Measurements from ENCODE around the gene RUFY2.
"Not testable (repeated sequence)": the region's sequence is repeated elsewhere in the genome, so short reads cannot be mapped to it uniquely, and the experiment has no call there.

Gene RUFY2

DNA sequence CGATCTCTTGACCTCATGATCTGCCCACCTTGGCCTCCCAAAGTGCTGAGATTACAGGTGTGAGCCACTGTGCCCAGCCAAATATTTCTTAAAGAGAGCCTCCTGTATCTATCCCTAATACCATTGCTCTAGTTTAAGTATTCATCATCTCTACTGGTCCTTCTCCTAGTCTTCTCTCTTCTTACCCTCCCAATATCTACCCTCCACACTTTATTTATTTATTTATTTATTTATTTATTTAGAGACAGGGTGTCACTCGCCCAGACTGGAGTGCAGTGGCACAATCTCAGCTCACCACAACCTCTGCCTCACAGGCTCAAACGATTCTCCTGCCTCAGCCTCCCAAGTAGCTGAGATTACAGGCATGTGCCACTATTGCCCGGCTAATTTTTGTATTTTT is 82.7 kb downstream of the RUFY2 start:
- not testable (repeated sequence) for DNase-seq

DNA sequence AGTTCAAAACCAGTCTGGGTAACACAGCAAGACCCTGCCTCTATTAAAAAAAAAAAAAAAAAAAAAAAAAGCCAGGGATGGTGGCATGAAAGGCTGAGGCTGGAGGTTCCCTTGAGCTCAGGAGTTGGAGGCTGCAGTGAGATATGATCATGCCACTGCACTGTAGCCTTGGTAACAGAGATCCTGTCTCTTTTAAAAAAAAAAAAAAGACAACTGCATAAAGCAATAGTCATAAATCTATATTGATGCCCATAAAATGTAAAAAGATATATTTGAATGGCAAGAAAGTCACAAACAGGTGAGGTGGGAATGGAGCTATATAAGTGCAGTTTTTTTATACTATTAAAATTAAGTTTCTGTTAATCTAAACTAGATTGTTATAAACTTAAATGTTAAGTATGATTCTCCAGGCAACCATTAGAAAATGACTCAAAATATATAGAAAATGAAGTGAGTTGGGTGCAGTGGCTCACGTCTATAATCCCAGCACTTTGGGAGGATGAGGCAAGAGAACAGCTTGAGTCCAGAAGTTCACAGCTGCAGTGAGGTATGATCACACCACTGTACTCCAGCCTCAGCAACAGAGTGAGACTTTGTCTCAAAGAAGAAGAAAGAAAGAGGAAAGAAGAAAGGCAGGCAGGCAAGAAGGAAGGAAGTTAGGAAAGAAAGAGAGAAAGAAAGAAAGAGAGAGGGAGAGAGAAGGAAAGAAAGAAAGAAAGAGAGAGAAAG is 88.6 kb downstream of the RUFY2 start:
- DNase-seq: no peak

DNA sequence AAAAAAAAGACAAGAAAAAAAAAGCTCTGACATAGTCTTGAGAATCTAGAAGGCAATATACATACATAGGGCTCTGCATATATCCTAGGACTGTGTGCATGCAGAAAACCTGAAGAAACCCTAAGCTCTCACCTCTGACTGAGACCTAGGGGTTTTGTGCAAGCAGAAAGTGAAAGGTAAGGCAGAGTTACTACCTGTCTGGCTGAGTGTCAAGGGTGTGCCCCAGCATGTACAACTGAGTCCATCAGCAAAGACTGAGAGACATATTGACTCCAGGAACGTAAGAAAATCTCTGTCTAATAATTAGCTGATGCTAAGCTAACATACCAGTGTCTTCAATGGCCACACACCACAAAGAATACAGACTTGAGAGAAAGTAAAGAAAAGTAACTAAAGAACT is 91.5 kb downstream of the RUFY2 start:
- DNase-seq: no peak

DNA sequence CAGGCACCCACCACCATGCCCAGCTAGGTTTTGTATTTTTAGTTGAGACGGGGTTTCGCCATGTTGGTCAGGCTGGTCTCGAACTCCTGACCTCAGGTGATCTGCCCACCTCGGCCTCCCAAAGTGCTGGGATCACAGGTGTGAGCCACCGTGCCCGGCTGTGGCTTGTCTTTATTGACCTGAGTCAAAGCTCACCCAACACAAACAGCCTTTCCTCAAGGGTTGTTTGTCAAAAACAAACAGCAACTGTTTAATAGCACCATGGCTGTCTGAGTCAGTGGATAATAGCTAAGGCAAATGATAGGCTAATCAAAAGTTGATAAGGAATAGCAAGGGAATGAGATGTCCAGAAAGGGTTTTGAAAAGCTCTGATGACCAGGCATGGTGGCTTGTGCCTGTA is 92.1 kb downstream of the RUFY2 start:
- not testable (repeated sequence) for DNase-seq

DNA sequence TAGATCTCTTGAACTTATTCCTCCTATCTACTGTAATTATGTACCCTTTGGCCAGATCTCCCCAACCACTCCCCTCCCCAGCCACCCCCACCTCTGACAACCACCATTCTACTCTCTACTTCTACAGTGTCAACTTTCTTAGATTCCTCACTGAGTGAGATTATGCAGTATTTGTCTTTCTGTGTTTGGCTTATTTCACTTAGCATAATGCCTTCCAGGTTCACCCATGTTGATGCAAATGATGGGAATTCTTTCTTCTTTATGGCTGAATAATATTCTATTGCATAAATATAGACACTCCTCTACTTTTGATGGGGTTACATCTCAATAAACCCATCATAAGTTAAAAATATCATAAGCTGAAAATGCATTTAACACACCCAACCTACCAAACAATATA is 96.5 kb downstream of the RUFY2 start:
- DNase-seq: no peak

DNA sequence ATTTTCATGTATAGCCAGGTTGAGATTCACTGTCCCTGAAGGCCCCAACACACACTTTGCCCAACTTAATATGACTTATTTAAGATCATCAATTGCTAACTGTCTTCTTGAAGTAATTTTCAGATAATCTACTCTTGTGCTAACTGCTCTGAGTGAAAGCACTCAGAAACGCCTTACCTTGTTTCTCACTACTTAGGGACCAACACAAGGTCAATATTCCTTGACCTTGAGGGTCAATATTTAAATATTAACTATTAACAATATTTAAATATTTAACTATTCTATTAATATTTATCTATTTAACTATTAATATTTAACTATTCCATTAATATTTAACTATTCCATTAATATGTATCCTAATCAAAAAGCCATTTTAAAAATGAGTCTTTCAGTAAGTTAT is 101.2 kb downstream of the RUFY2 start:
- no peak for DNase-seq

DNA sequence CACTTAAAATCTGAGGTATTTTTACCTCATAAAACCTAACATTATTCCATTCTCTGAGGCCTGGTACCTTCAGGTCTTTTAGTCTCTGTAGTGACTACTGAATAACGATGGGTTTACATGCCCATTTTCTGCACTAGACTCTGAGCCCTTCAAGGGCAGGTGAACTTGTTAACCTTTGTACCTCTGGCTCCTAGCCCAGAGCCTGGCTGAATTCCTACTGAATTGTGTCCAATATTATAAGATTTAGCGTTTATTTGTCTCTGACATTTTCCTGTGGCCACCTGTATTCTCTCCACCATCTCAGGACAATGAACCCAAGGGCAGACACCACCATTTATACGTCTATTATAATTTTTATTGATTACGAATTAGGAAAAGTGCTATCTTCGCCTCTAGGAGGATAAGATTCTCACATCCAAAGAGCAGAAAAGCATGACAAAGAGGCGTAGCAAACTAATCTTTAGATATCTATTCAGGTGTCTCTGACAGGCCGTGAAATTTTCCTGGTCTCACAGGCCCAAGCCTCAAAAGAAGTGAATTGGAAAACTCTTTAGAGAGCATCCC is 103.1 kb downstream of the RUFY2 start:
- DNase-seq: no peak

DNA sequence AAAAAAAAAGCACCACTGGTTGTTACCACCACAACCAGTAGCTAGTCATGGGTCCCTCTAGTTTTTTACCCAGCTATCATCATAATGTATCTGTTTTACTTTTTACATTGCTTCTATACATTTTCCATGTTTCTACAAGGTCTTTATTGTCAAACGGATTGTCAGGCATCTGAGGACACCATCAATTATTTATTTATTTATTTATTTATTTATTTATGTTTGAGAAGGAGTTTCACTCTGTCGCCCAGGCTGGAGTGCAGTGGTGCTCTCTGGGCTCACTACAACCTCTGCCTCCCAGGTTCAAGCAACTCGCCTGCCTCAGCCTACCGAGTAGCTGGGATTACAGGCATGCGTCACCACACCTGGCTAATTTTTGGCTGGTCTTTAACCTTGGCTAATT is 104.2 kb downstream of the RUFY2 start:
- no peak for DNase-seq

DNA sequence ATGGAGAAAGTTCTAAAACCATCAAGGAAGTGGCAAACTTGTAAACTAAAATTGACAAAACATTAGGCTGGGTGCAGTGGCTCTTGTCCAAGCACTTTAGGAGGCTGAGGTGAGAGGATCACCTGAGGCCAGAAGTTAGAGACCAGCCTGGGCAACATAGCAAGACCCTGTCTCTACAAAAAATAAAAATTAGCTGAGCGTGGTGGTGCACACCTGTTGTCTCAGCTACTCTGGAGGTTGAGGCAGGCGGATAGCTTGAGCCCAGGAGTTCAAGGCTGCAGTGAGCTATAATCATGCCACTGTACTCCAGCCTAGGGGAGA is 104.6 kb downstream of the RUFY2 start:
- no peak for DNase-seq

DNA sequence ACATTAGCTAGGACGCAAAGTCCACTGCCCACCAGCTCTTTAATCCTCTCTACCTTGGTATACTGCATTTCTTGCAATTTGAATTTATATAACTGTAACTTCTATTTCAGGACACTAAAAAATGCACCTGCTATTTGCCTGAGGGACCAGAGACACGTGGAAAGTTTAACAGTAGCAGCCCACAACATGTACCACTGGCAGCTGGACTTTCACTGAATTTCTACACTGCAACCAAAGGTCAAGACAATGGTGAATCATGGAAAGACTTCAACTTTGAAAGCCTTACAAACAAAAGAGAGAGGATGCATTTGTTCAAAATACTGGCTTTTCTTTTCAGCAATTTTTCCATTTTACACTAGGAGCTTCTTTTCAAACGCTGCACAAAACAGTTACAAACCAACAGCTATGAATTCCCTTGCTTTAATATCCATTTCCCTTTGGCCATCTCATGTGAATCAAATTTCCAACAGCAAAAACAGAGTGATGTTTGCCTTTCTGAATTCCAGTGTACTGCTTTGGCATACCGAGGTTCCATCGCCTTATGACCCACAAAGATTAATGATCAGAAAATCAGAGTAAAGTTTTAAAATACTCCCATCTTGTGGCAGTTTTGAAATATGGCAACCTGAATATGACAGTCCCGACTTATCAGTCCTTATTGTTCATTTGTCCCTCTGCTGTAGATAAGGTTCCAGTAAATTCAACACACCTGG is 105.1 kb downstream of the RUFY2 start:
- peak; percentile 21 for DNase-seq

DNA sequence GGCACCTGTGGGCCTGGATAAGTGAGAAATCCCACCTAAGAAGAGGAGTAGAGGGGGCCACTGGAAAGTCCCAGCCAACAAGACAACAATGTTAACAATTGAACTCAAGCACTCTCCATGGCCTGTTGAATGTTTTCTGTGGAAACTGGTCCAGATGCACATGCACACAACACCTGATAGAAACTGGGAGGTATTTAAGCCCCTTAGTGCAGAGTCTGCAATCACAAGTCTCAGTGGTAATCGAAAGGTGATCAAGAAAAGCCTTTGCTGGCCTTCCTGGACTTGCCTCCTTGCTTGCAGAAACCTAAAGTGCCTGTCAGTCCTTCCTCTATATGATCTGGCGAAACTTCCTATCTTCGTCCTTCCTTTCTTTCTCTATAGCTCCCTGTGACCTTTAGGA is 105.8 kb downstream of the RUFY2 start:
- no peak for DNase-seq

DNA sequence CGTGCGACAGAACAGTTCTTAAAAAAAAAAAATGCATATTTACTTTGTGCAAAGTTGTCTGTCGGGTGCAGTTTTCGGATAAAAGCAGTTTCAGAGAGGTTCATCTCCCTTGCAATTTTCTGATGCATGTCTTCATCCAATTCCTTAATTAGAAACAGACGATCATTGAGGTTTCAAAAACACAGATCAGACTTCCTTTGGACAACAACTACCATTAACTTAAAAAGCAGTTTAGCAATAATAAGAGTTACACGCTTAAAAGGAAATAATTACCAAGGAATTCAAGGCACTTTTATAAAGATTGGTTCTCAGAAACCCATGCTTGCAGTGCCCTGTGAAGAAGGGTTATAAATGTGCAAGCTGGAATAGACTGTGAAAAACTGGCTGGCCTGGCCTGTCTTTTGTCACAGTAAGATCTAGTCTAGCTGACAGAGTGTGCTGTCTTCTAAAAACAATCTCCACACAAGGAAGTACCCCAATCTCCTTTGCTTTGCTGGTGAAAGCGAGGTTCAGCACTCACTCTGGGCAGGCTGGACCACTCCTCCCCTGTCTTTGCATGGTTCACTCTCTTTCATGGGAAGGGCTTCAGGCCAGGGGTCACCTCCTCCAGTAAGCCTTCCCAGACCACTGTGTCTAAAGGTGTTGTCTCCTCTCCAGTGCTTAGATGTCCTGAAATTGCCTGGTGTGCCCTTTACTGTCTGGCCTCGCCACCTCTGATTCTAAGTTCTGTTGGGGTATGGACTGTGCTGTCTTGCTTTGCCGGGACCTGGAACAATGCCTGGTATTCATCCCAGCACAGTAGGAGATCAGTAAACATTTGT is 110.0 kb downstream of the RUFY2 start:
- no peak for DNase-seq

Measured in NCI-H226 (cell line).